Measurements from ENCODE around the gene CSF1R.

- TF ChIP-seq MAX (IDR thresholded peaks at IDR 0.05; ENCODE audit: insufficient read depth, insufficient read length), result no peak
- TF ChIP-seq MYC (IDR thresholded peaks at IDR 0.05; ENCODE audit: low read depth, low read length), result no peak
- no peak for TF ChIP-seq CTCF (IDR thresholded peaks at IDR 0.05; ENCODE audit: extremely low read depth in 1 of 2, insufficient read depth in 1 of 2, low read depth in 1 of 2, low read length in 2 of 2)
- no peak for TF ChIP-seq POLR2A (IDR thresholded peaks at IDR 0.05; ENCODE audit: low read depth, low read length)
Measured at GRCh38 chr5:150085950-150086715, at the start of gene CSF1R.
